ENCODE results near the gene KRTAP5-8. TPM values are rescaled to one million over a fixed set of nuclear protein-coding genes. Genes with fewer than 3 reads are reported as not detected.
A peak's percentile ranks its signal among the peaks of the same experiment; 100 is the strongest.

The KRTAP5-8 gene
- total RNA-seq, 1 donor from 2014 or later, result not detected

- H3K4me1 Mint-ChIP-seq (ENCODE audit: low read depth), result peaks cover 9% of the 10 kb centered on the region
These were observed 34.9 kb upstream of the KRTAP5-8 start for GRCh38 chr11:71502871-71503435.

GRCh38 chr11:71504531-71504930 lies 33.3 kb upstream of the KRTAP5-8 start:
- no peak for TF ChIP-seq CTCF (IDR thresholded peaks at IDR 0.05)
- no peaks in the 10 kb centered on the region for H3K27me3 Mint-ChIP-seq (ENCODE audit: low read depth)
- peak; percentile 53 for DNase-seq (ENCODE audit: low spot score)
- H3K27ac Mint-ChIP-seq (ENCODE audit: unreplicated experiment), result no peak overlapping the region
- no peak overlapping the region for H3K4me3 Mint-ChIP-seq (ENCODE audit: unreplicated experiment)
- peaks cover 28% of the 10 kb centered on the region for H3K36me3 Mint-ChIP-seq (ENCODE audit: low read depth)
- H3K9me3 Mint-ChIP-seq (ENCODE audit: low read depth), result peaks cover 26% of the 10 kb centered on the region
- peaks cover 9% of the 10 kb centered on the region for H3K4me1 Mint-ChIP-seq (ENCODE audit: low read depth)

More at GRCh38 chr11:71502871-71503435, 34.9 kb upstream of the KRTAP5-8 start:
- no peak overlapping the region for H3K4me3 Mint-ChIP-seq (ENCODE audit: unreplicated experiment)
- peaks cover 34% of the 10 kb centered on the region for H3K36me3 Mint-ChIP-seq (ENCODE audit: low read depth)
- peaks cover 10% of the 10 kb centered on the region for H3K9me3 Mint-ChIP-seq (ENCODE audit: low read depth)
- DNase-seq (ENCODE audit: low spot score), result peak; percentile 59
- H3K27ac Mint-ChIP-seq (ENCODE audit: unreplicated experiment), result no peak overlapping the region
- TF ChIP-seq CTCF (IDR thresholded peaks at IDR 0.05), result no peak
- no peaks in the 10 kb centered on the region for H3K27me3 Mint-ChIP-seq (ENCODE audit: low read depth)

GRCh38 chr11:71505001-71505400 lies 32.8 kb upstream of the KRTAP5-8 start:
- Mint-ChIP-seq H3K27ac (ENCODE audit: unreplicated experiment) (no peak overlapping the region), H3K9me3 (ENCODE audit: low read depth) (peaks cover 31% of the 10 kb centered on the region), H3K4me1 (ENCODE audit: low read depth) (peaks cover 9% of the 10 kb centered on the region), H3K4me3 (ENCODE audit: unreplicated experiment) (no peak overlapping the region), H3K36me3 (ENCODE audit: low read depth) (peaks cover 31% of the 10 kb centered on the region), H3K27me3 (ENCODE audit: low read depth) (no peaks in the 10 kb centered on the region)
- TF ChIP-seq CTCF (IDR thresholded peaks at IDR 0.05), result no peak
- no peak for DNase-seq (ENCODE audit: low spot score)

- TF ChIP-seq CTCF (IDR thresholded peaks at IDR 0.05), result no peak
- H3K9me3 Mint-ChIP-seq (ENCODE audit: low read depth), result peaks cover 37% of the 10 kb centered on the region
These were observed 32.0 kb upstream of the KRTAP5-8 start for GRCh38 chr11:71505781-71506180.

GRCh38 chr11:71507102-71507501 lies 30.7 kb upstream of the KRTAP5-8 start:
- Mint-ChIP-seq H3K27ac (ENCODE audit: unreplicated experiment) (no peak overlapping the region), H3K4me3 (ENCODE audit: unreplicated experiment) (no peak overlapping the region), H3K4me1 (ENCODE audit: low read depth) (peaks cover 2% of the 10 kb centered on the region), H3K9me3 (ENCODE audit: low read depth) (peaks cover 44% of the 10 kb centered on the region), H3K27me3 (ENCODE audit: low read depth) (no peaks in the 10 kb centered on the region), H3K36me3 (ENCODE audit: low read depth) (peaks cover 27% of the 10 kb centered on the region)
- no peak for TF ChIP-seq CTCF (IDR thresholded peaks at IDR 0.05)
- DNase-seq (ENCODE audit: low spot score), result peak; percentile 52

More at GRCh38 chr11:71505781-71506180, 32.0 kb upstream of the KRTAP5-8 start:
- Mint-ChIP-seq H3K4me1 (ENCODE audit: low read depth) (peaks cover 2% of the 10 kb centered on the region), H3K27ac (ENCODE audit: unreplicated experiment) (no peak overlapping the region), H3K36me3 (ENCODE audit: low read depth) (peaks cover 25% of the 10 kb centered on the region), H3K27me3 (ENCODE audit: low read depth) (no peaks in the 10 kb centered on the region), H3K4me3 (ENCODE audit: unreplicated experiment) (no peak overlapping the region)
- DNase-seq (ENCODE audit: low spot score), result peak; percentile 33
